ENCODE results near the gene XPOT. TPM values are rescaled to one million over a fixed set of nuclear protein-coding genes. Genes with fewer than 3 reads are reported as not detected.

XPOT gene
- total and polyA plus RNA-seq, 2 experiments from 2014 or later, result 42.7 to 66.1 TPM

DNA sequence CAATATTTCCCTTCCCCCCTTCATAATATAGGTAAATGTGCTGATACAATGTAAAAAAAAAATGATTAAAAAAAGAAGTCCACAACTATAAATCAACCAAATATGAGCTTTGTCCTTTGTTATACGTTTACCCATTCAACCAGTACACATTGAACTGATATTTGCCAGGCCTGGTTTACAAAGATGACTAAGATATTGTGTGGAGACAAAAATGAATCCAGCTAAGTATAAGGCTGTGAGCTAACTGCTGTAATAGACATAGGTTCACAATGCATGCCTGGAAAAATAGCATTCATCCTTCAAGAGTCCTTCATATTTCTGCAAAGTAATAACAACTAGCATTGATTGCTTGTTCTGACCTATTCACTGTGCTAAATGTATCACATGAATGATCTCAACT lies 20.5 kb upstream of the XPOT start:
- 87% methylated on average over 1 of the region's 1 CpG for WGBS (ENCODE audit: low lambda C conversion rate, missing lambda C conversion rate)
- no peak for TF ChIP-seq EZH2phosphoT487 (IDR thresholded peaks at IDR 0.05; ENCODE audit: low read depth, severe bottlenecking, unreplicated experiment)
- TF ChIP-seq EZH2 (IDR thresholded peaks at IDR 0.05; ENCODE audit: borderline replicate concordance), result no peak
- no peak for TF ChIP-seq CTCF (IDR thresholded peaks at IDR 0.05; ENCODE audit: poor library complexity)

DNA sequence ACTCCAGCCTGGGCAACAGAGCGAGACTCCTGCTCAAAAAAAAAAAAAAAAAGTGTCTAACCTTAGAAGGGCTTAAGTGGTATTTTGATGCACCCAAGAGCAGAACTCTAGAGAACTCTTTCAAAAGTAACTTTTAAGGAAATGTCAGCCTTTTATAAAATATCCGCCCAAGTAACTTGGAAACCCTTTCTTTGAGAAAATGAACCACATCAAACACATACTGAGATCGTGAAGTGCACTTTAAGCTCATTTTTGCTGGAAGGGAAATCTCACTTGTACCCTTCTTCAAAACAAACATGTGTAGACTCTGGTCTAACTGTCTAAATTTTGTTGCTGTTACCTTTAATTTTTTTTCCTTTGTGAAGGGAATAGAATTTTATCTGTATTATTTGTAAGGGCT lies 19.2 kb upstream of the XPOT start:
- no peak overlapping the region for H3K27ac ChIP-seq
- no peak overlapping the region for H3K4me2 ChIP-seq
- no peak for DNase-seq (ENCODE audit: low spot score)
- H3K79me2 ChIP-seq, result no peaks in the 10 kb centered on the region
- no peaks in the 10 kb centered on the region for H3K9me2 ChIP-seq (replicated peaks; ENCODE audit: insufficient read depth)
- H2AFZ ChIP-seq, result no peak overlapping the region
- peaks cover 5% of the 10 kb centered on the region for H3K27me3 ChIP-seq
- no peaks in the 10 kb centered on the region for H3K36me3 ChIP-seq (replicated peaks; ENCODE audit: insufficient read depth, low read depth)
- no peak for TF ChIP-seq EZH2phosphoT487 (IDR thresholded peaks at IDR 0.05; ENCODE audit: low read depth, severe bottlenecking, unreplicated experiment)
- no peaks in the 10 kb centered on the region for H3K4me1 ChIP-seq (ENCODE audit: insufficient read depth)
- H4K20me1 ChIP-seq (ENCODE audit: insufficient read depth, poor library complexity, severe bottlenecking), result no peaks in the 10 kb centered on the region
- WGBS (ENCODE audit: low lambda C conversion rate, missing lambda C conversion rate), result 91% methylated on average over 3 of the region's 3 CpGs
- no peak overlapping the region for H3K4me3 ChIP-seq
- no peaks in the 10 kb centered on the region for H3K9me3 ChIP-seq (ENCODE audit: low read depth)

More for the DNA sequence above, 20.5 kb upstream of the XPOT start:
- H3K79me2 ChIP-seq, result no peaks in the 10 kb centered on the region
- no peaks in the 10 kb centered on the region for H3K27me3 ChIP-seq
- H4K20me1 ChIP-seq (ENCODE audit: insufficient read depth, poor library complexity, severe bottlenecking), result no peaks in the 10 kb centered on the region
- H3K4me3 ChIP-seq, result no peak overlapping the region
- no peaks in the 10 kb centered on the region for H3K36me3 ChIP-seq (replicated peaks; ENCODE audit: insufficient read depth, low read depth)
- H3K9me3 ChIP-seq (ENCODE audit: low read depth), result no peaks in the 10 kb centered on the region
- DNase-seq (ENCODE audit: low spot score), result no peak
- no peak overlapping the region for H3K4me2 ChIP-seq
- H3K27ac ChIP-seq, result no peak overlapping the region
- no peaks in the 10 kb centered on the region for H3K4me1 ChIP-seq (ENCODE audit: insufficient read depth)
- H3K9me2 ChIP-seq (replicated peaks; ENCODE audit: insufficient read depth), result no peaks in the 10 kb centered on the region
- H2AFZ ChIP-seq, result no peak overlapping the region

DNA sequence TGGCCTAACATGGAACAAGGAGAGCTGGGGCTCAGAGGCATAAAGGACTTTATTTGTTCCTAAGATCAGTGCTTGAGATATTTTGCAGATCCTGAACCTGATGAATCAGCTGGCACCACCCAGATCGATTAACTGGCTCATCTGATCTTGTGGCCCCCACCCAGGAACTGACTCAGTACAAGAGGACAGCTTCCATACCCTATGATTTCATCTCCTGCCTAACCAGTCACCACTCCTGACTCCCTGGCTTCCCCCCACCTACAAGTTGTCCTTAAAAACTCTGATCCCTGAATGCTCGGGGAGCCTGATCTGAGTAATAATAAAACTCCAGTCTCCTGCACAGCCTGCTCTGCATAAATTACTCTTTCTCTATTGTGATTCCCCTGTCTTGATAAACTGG lies 18.7 kb upstream of the XPOT start:
- H3K4me2 ChIP-seq, result no peak overlapping the region
- no peaks in the 10 kb centered on the region for H3K9me3 ChIP-seq (ENCODE audit: low read depth)
- no peak for TF ChIP-seq CTCF (IDR thresholded peaks at IDR 0.05; ENCODE audit: poor library complexity)
- TF ChIP-seq EZH2 (IDR thresholded peaks at IDR 0.05; ENCODE audit: borderline replicate concordance), result no peak
- no peak for TF ChIP-seq EZH2phosphoT487 (IDR thresholded peaks at IDR 0.05; ENCODE audit: low read depth, severe bottlenecking, unreplicated experiment)
- no peak overlapping the region for H2AFZ ChIP-seq
- H3K79me2 ChIP-seq, result no peaks in the 10 kb centered on the region
- DNase-seq (ENCODE audit: low spot score), result no peak
- H4K20me1 ChIP-seq (ENCODE audit: insufficient read depth, poor library complexity, severe bottlenecking), result no peaks in the 10 kb centered on the region
- no peaks in the 10 kb centered on the region for H3K36me3 ChIP-seq (replicated peaks; ENCODE audit: insufficient read depth, low read depth)
- no peak overlapping the region for H3K4me3 ChIP-seq
- WGBS (ENCODE audit: low lambda C conversion rate, missing lambda C conversion rate), result 81% methylated on average over 2 of the region's 2 CpGs
- H3K27me3 ChIP-seq, result peaks cover 5% of the 10 kb centered on the region
- no peaks in the 10 kb centered on the region for H3K9me2 ChIP-seq (replicated peaks; ENCODE audit: insufficient read depth)
- no peak overlapping the region for H3K27ac ChIP-seq
- H3K4me1 ChIP-seq (ENCODE audit: insufficient read depth), result no peaks in the 10 kb centered on the region

GRCh38 chr12:64387197-64387816 lies 16.9 kb upstream of the XPOT start:
- no peak overlapping the region for H3K4me3 ChIP-seq
- H3K79me2 ChIP-seq, result no peaks in the 10 kb centered on the region
- H2AFZ ChIP-seq, result no peak overlapping the region
- no peak overlapping the region for H3K4me2 ChIP-seq
- H4K20me1 ChIP-seq (ENCODE audit: insufficient read depth, poor library complexity, severe bottlenecking), result no peaks in the 10 kb centered on the region
- 88% methylated on average over 6 of the region's 6 CpGs for WGBS (ENCODE audit: low lambda C conversion rate, missing lambda C conversion rate)
- peak; percentile 23 for DNase-seq (ENCODE audit: low spot score)
- no peak overlapping the region for H3K27ac ChIP-seq
- H3K9me2 ChIP-seq (replicated peaks; ENCODE audit: insufficient read depth), result no peaks in the 10 kb centered on the region
- TF ChIP-seq EZH2 (IDR thresholded peaks at IDR 0.05; ENCODE audit: borderline replicate concordance) (no peak), EZH2phosphoT487 (IDR thresholded peaks at IDR 0.05; ENCODE audit: low read depth, severe bottlenecking, unreplicated experiment) (no peak), CTCF (IDR thresholded peaks at IDR 0.05; ENCODE audit: poor library complexity) (no peak)
- H3K27me3 ChIP-seq, result peaks cover 5% of the 10 kb centered on the region
- no peaks in the 10 kb centered on the region for H3K36me3 ChIP-seq (replicated peaks; ENCODE audit: insufficient read depth, low read depth)
- no peaks in the 10 kb centered on the region for H3K9me3 ChIP-seq (ENCODE audit: low read depth)
- no peaks in the 10 kb centered on the region for H3K4me1 ChIP-seq (ENCODE audit: insufficient read depth)
